ENCODE data around the gene MKLN1.
"Not testable (repeated sequence)": the region's sequence is repeated elsewhere in the genome, so short reads cannot be mapped to it uniquely, and the experiment has no call there.

MKLN1 gene

GRCh38 chr7:131327626-131328376, at the start of gene MKLN1:
Gene MKLN1, plus strand, starts transcription at chr7:131327876. Its CDS starts 24 bp downstream, at chr7:131327900.
- peak in 55 of 56 donors; percentile 37 to 92 (median 84) for DNase-seq

GRCh38 chr7:131279044-131279443, 48.6 kb upstream of the MKLN1 start:
- no peak for DNase-seq

GRCh38 chr7:131281266-131282048, 46.2 kb upstream of the MKLN1 start:
- no peak for DNase-seq

- DNase-seq: peak in 32 of 56 donors; percentile 6 to 66 (median 34)
Measured at GRCh38 chr7:131284702-131285419, 42.8 kb upstream of the MKLN1 start.

- peak in 1 of 56 donors; percentile 8 for DNase-seq
Measured at GRCh38 chr7:131285556-131285955, 42.1 kb upstream of the MKLN1 start.

GRCh38 chr7:131288450-131288849, 39.2 kb upstream of the MKLN1 start:
- peak in 2 of 56 donors; percentile 12 to 30 for DNase-seq

- DNase-seq: no peak
Measured at GRCh38 chr7:131289051-131289450, 38.6 kb upstream of the MKLN1 start.

- DNase-seq: no peak
Measured at GRCh38 chr7:131292141-131292905, 35.4 kb upstream of the MKLN1 start.

- DNase-seq: peak in 4 of 56 donors; percentile 9 to 63 (median 16)
Measured at GRCh38 chr7:131293018-131293417, 34.7 kb upstream of the MKLN1 start.

- DNase-seq: no peak
Measured at GRCh38 chr7:131294553-131294952, 33.1 kb upstream of the MKLN1 start.

- DNase-seq: no peak
Measured at GRCh38 chr7:131298608-131298992, 29.1 kb upstream of the MKLN1 start.

- DNase-seq: no peak
Measured at GRCh38 chr7:131299074-131299473, 28.6 kb upstream of the MKLN1 start.

- no peak for DNase-seq
Measured at GRCh38 chr7:131300078-131300477, 27.6 kb upstream of the MKLN1 start.

GRCh38 chr7:131300572-131301466, 26.9 kb upstream of the MKLN1 start:
- DNase-seq: no peak

GRCh38 chr7:131302446-131302845, 25.2 kb upstream of the MKLN1 start:
- no peak for DNase-seq

- DNase-seq: peak in 26 of 56 donors; percentile 4 to 57 (median 20)
Measured at GRCh38 chr7:131302876-131303707, 24.6 kb upstream of the MKLN1 start.

- DNase-seq: no peak
Measured at GRCh38 chr7:131305152-131305551, 22.5 kb upstream of the MKLN1 start.

GRCh38 chr7:131306041-131306440, 21.6 kb upstream of the MKLN1 start:
- not testable (repeated sequence) for DNase-seq

GRCh38 chr7:131306777-131307176, 20.9 kb upstream of the MKLN1 start:
- no peak for DNase-seq

All from nucleus accumbens (tissue), 56 donors.